HepG2 (cell line): ENCODE data around the gene SPG7. TPM values are rescaled to one million over a fixed set of nuclear protein-coding genes. Genes with fewer than 3 reads are reported as not detected.
A peak's percentile ranks its signal among the peaks of the same experiment; 100 is the strongest.

Source experiments
- ARNT2 ChIP-seq: sonication (generic); formaldehyde crosslinking; IDR thresholded peaks from 2 replicates; pipeline ENCODE4 v1.8.0; 2022; ENCODE audit warnings: mild to moderate bottlenecking, low read depth, missing genetic modification reagents, moderate library complexity
- ASH2L ChIP-seq: fragments of 300-600, 200-600 bp; sonication (generic); IDR thresholded peaks from 2 replicates; pipeline ENCODE4 v1.7.0; 2017; ENCODE audit warnings: low read depth, mild to moderate bottlenecking, moderate library complexity, mixed read lengths, low read length; ENCODE audit not compliant: insufficient read length
- ATM ChIP-seq: fragments of 450-650 bp; IDR thresholded peaks from 2 replicates; pipeline ENCODE4 v1.7.1; 2017; ENCODE audit warnings: mild to moderate bottlenecking, borderline replicate concordance
- BCL3 ChIP-seq: sonication (generic); formaldehyde crosslinking; IDR thresholded peaks from 2 replicates; pipeline ENCODE4 v1.5.1; 2020; ENCODE audit warnings: mild to moderate bottlenecking, missing genetic modification reagents, moderate library complexity
- CAMTA2 ChIP-seq: sonication (generic); formaldehyde crosslinking; IDR thresholded peaks from 2 replicates; pipeline ENCODE4 v1.4.0; 2020; ENCODE audit warnings: mild to moderate bottlenecking, missing genetic modification reagents, borderline replicate concordance
- CC2D1A ChIP-seq: sonication (generic); formaldehyde crosslinking; IDR thresholded peaks from 2 replicates; pipeline ENCODE4 v1.8.1; 2023; ENCODE audit warnings: mild to moderate bottlenecking, missing genetic modification reagents
- E2F1 ChIP-seq: sonication (generic); formaldehyde crosslinking; IDR thresholded peaks from 2 replicates; pipeline ENCODE4 v1.5.0; 2020; ENCODE audit warnings: missing genetic modification reagents
- EP300 ChIP-seq, 3 experiments: sonication (generic) in 1 of 3; formaldehyde crosslinking in 1 of 3; IDR thresholded peaks; 2 replicates each; pipeline versions ENCODE4 v1.5.1 to v1.6.1; 2011 to 2020; ENCODE audit warnings: low read depth in 2 of 3, low read length in 2 of 3, borderline replicate concordance in 1 of 3, improper control_type of control experiment in 1 of 3, mild to moderate bottlenecking in 1 of 3, missing genetic modification reagents in 1 of 3, moderate library complexity in 1 of 3
- GABPB1 ChIP-seq: IDR thresholded peaks from 2 replicates; pipeline ENCODE4 v1.6.1; 2016; ENCODE audit warnings: mild to moderate bottlenecking, missing genetic modification reagents, moderate library complexity, missing compliant biosample characterization
- GLI4 ChIP-seq: sonication (generic); formaldehyde crosslinking; IDR thresholded peaks from 2 replicates; pipeline ENCODE4 v1.5.1; 2020; ENCODE audit warnings: missing genetic modification reagents, mild to moderate bottlenecking, moderate library complexity, borderline replicate concordance
- HDAC1 ChIP-seq: sonication (generic); formaldehyde crosslinking; IDR thresholded peaks from 2 replicates; pipeline ENCODE4 v1.5.1; 2020; ENCODE audit warnings: mild to moderate bottlenecking, missing genetic modification reagents
- JDP2 ChIP-seq: sonication (generic); formaldehyde crosslinking; IDR thresholded peaks from 2 replicates; pipeline ENCODE4 v1.8.1; 2022; ENCODE audit warnings: missing genetic modification reagents, borderline replicate concordance
- JUN ChIP-seq: sonication (generic); formaldehyde crosslinking; IDR thresholded peaks from 2 replicates; pipeline ENCODE4 v1.4.0; 2020; ENCODE audit warnings: mild to moderate bottlenecking, missing genetic modification reagents
- KLF13 ChIP-seq: sonication (generic); formaldehyde crosslinking; IDR thresholded peaks from 2 replicates; pipeline ENCODE4 v1.4.0; 2020; ENCODE audit warnings: mild to moderate bottlenecking, missing genetic modification reagents
- NONO ChIP-seq, 2 experiments: fragments of 450-650 bp in 1 of 2; sonication (generic) in 1 of 2; formaldehyde crosslinking in 1 of 2; IDR thresholded peaks in 1 of 2; conservative IDR thresholded peaks in 1 of 2; 2 replicates each; pipeline versions ENCODE4 v1.6.1 to v1.8.0; 2017 to 2022; ENCODE audit warnings: mild to moderate bottlenecking in 1 of 2, missing genetic modification reagents in 1 of 2, moderate library complexity in 1 of 2
- SKIL ChIP-seq: sonication (generic); formaldehyde crosslinking; IDR thresholded peaks from 2 replicates; pipeline ENCODE4 v1.8.0; 2022; ENCODE audit warnings: missing genetic modification reagents, mild to moderate bottlenecking, moderate library complexity, borderline replicate concordance
- ZNF101 ChIP-seq: sonication (generic); formaldehyde crosslinking; IDR thresholded peaks from 2 replicates; pipeline ENCODE4 v1.4.0; 2020; ENCODE audit warnings: mild to moderate bottlenecking, low read depth, missing genetic modification reagents, borderline replicate concordance
- ZNF3 ChIP-seq: IDR thresholded peaks from 2 replicates; pipeline ENCODE4 v1.7.0; 2017; ENCODE audit warnings: inconsistent platforms
- ZNF430 ChIP-seq: sonication (generic); formaldehyde crosslinking; IDR thresholded peaks from 2 replicates; pipeline ENCODE4 v1.9.0; 2021; ENCODE audit warnings: mild to moderate bottlenecking, missing genetic modification reagents
- ZNF44 ChIP-seq: sonication (generic); formaldehyde crosslinking; IDR thresholded peaks from 2 replicates; pipeline ENCODE4 v1.5.1; 2020; ENCODE audit warnings: mild to moderate bottlenecking, missing genetic modification reagents
- ZNF510 ChIP-seq: sonication (generic); formaldehyde crosslinking; IDR thresholded peaks from 2 replicates; pipeline ENCODE4 v1.4.0; 2020; ENCODE audit warnings: low read depth, mild to moderate bottlenecking, missing genetic modification reagents
- ZNF605 ChIP-seq: sonication (generic); formaldehyde crosslinking; IDR thresholded peaks from 2 replicates; pipeline ENCODE4 v1.8.0; 2022; ENCODE audit warnings: mild to moderate bottlenecking, missing genetic modification reagents
- ZNF720 ChIP-seq: sonication (generic); formaldehyde crosslinking; IDR thresholded peaks from 2 replicates; pipeline ENCODE4 v1.4.0; 2020; ENCODE audit warnings: missing genetic modification reagents
- ZNF891 ChIP-seq: sonication (generic); formaldehyde crosslinking; IDR thresholded peaks from 2 replicates; pipeline ENCODE4 v1.5.0; 2020; ENCODE audit warnings: mild to moderate bottlenecking, missing genetic modification reagents
- ZSCAN9 ChIP-seq: IDR thresholded peaks from 2 replicates; pipeline ENCODE4 v1.6.1; 2016; ENCODE audit warnings: borderline replicate concordance
- polyA plus RNA-seq, 8 experiments: library from polyadenylated mRNA; depleted of rRNA in 3 of 8; stranded (reverse) in 7 of 8; unstranded in 1 of 8; fragments of >200 nt; fragmentation: Illumina TruSeq in 4 of 8; extraction: Trizol in 4 of 8; gene quantifications; 2 replicates each; pipeline versions ENCODE4 v1.2.1 to v1.2.3, GENCODE V29; 2011 to 2016; ENCODE audit warnings: low read depth in 4 of 8, missing spikeins in 1 of 8, mixed read lengths in 1 of 8; ENCODE audit not compliant: insufficient read depth in 1 of 8
- total RNA-seq, 5 experiments: library from RNA; depleted of rRNA; stranded (reverse); fragments of >200 nt; fragmentation: Illumina TruSeq; extraction: Trizol; gene quantifications; 2 replicates each; pipeline ENCODE4 v1.2.3, GENCODE V29; 2016; ENCODE audit warnings: low read depth in 1 of 5

SPG7 gene
- total and polyA plus RNA-seq, 2 of the 13 experiments (the other 11 are each of a cell fraction or from before 2014, with no cell fraction given), result 66.0 to 136 TPM

GRCh38 chr16:89478576-89479221 is 29.5 kb upstream of the SPG7 start (continued):
- peak in 1 of 2 experiments; percentile 44; a peak in 1 of 4 replicates for TF ChIP-seq EP300 (IDR thresholded peaks at IDR 0.05; ENCODE audit: low read depth in 2 of 2, low read length in 2 of 2)
- no peak; the same call in 1 of the 2 replicates for TF ChIP-seq EP300 (CRISPR knock-in tag; IDR thresholded peaks at IDR 0.05; ENCODE audit: borderline replicate concordance)
- no peak for TF ChIP-seq ZNF3 (CRISPR knock-in tag)
- TF ChIP-seq ZNF720 (CRISPR knock-in tag), result no peak
- no peak for TF ChIP-seq SKIL (CRISPR knock-in tag)
- no peak for TF ChIP-seq KLF13 (CRISPR knock-in tag)
- TF ChIP-seq GLI4, result no peak
- TF ChIP-seq CC2D1A (CRISPR knock-in tag), result no peak
- TF ChIP-seq CAMTA2 (CRISPR knock-in tag), result no peak
- no peak for TF ChIP-seq NONO (IDR thresholded peaks at IDR 0.05)
- TF ChIP-seq NONO (CRISPR knock-in tag; conservative IDR thresholded peaks at IDR 0.05), result no peak
- TF ChIP-seq ZNF891, result no peak
- no peak for TF ChIP-seq JDP2
- no peak for TF ChIP-seq ASH2L
- TF ChIP-seq HDAC1 (CRISPR knock-in tag), result no peak
- no peak for TF ChIP-seq GABPB1 (CRISPR knock-in tag)
- TF ChIP-seq E2F1 (CRISPR knock-in tag), result no peak
- TF ChIP-seq JUN, result peak; percentile 84
- TF ChIP-seq ZNF430 (CRISPR knock-in tag), result 0 out of 2 replicates have a peak, but pooled peaks have one; percentile 29
- 0 out of 2 replicates have a peak, but pooled peaks have one; percentile 42 for TF ChIP-seq ZNF44 (CRISPR knock-in tag)
- TF ChIP-seq ARNT2 (CRISPR knock-in tag), result no peak
- no peak for TF ChIP-seq ZNF101 (CRISPR knock-in tag)
- no peak for TF ChIP-seq BCL3 (CRISPR knock-in tag)
- no peak for TF ChIP-seq ZSCAN9 (CRISPR knock-in tag)
- no peak for TF ChIP-seq ZNF510 (CRISPR knock-in tag)
- no peak for TF ChIP-seq ATM
- TF ChIP-seq ZNF605 (CRISPR knock-in tag), result 0 out of 2 replicates have a peak, but pooled peaks have one; percentile 41
